Kidney capillary endothelial cell (primary cell): ENCODE measurements around the gene NGRN.

Experiments
- DNase-seq: peaks from one replicate; pipeline ENCODE4 v3.0.0-alpha.2; 2018; ENCODE audit warnings: low spot score

Gene NGRN

GRCh38 chr15:90318591-90318990 lies 53.1 kb downstream of the NGRN start:
- no peak for DNase-seq

DNA sequence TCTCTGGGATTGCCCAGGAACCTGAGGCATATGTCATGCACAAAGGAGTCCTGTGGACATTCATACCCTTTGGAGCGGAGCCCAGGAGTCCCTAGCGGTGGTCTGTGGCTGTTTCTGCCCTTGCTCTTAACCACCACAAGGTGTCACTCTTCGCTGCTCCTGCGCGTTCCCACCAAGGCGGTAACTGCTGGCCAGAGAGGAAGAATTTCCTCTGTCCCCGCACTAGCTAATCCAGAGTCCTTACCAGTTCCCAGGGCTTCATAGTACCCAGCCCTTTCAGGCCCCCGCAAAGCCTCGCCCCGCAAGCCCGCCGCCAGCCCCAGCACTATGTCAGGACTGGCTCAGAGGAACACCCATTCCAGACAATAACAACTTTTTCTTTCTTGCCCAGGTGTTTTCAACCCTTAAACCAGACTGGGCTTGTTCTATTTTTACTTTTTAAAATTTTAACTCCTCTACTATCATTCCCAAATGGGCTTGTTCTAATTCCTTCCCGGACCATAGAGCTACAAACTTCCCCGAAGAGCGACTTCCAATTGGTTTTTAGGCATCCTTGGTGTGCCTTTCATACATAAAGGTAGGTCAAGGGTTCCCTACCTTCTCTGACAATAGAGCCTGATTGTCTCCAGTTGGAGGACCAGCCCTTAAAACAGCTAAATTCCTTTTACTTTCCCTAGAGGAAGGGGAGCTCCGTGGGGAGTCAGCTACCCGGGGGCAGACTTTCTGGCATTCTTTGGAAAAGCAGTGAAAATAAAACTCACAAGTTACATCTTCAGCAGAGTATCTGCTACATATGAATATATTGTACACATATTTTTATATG lies 54.8 kb downstream of the NGRN start:
- peak; percentile 89 for DNase-seq

DNA sequence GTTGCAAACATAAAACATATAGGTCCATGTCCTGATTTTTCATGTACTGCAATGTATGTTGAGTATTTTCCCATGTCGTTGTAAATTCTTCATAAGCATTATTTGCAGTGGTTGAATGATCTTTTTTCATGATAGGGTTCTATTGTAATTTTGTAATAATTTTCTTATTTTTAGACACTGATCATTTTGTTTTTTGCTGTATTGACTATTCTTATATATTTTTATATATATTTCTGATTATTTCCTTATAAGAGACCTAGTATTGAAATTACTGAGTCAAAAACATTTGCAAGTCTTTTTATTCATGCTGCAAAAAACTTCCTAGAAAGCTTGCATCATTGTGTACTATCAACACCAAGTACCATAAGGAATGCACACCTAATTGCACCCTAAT lies 55.4 kb downstream of the NGRN start:
- no peak for DNase-seq
